Hepatocyte (in vitro differentiated cells): Measurements from ENCODE around the gene ASB11. TPM values are rescaled to one million over a fixed set of nuclear protein-coding genes. Genes with fewer than 3 reads are reported as not detected.

Experiments used
- DNase-seq: peaks from one replicate; pipeline ENCODE4 v3.0.0-alpha.2; 2016; ENCODE audit warnings: low spot score
- H2AFZ ChIP-seq: fragments of 200-600 bp; sonication (generic); 2 replicates; pipeline ENCODE4 v1.6.0; 2016; ENCODE audit warnings: antibody characterized with exemption, mild to moderate bottlenecking
- H3K27ac ChIP-seq: fragments of 200-600 bp; sonication (generic); 2 replicates; pipeline ENCODE4 v1.5.1; 2016; ENCODE audit warnings: mild to moderate bottlenecking
- H3K27me3 ChIP-seq: fragments of 200-600 bp; sonication (generic); 2 replicates; pipeline ENCODE4 v1.6.1; 2016
- H3K36me3 ChIP-seq: fragments of 200-600 bp; sonication (generic); replicated peaks from 2 replicates; pipeline ENCODE4 v1.5.1; 2016; ENCODE audit warnings: low read depth; ENCODE audit not compliant: insufficient read depth
- H3K4me1 ChIP-seq: fragments of 200-600 bp; sonication (generic); 2 replicates; pipeline ENCODE4 v1.5.1; 2016; ENCODE audit warnings: mild to moderate bottlenecking, moderate library complexity; ENCODE audit not compliant: insufficient read depth
- H3K4me2 ChIP-seq: fragments of 200-600 bp; sonication (generic); 2 replicates; pipeline ENCODE4 v1.6.0; 2016
- H3K4me3 ChIP-seq: fragments of 200-600 bp; sonication (generic); 2 replicates; pipeline ENCODE4 v1.5.1; 2016; ENCODE audit warnings: mild to moderate bottlenecking
- H3K79me2 ChIP-seq: fragments of 200-600 bp; sonication (generic); 2 replicates; pipeline ENCODE4 v1.6.0; 2017; ENCODE audit warnings: mild to moderate bottlenecking
- H3K9me2 ChIP-seq: fragments of 200-600 bp; sonication (generic); replicated peaks from 2 replicates; pipeline ENCODE4 v1.6.0; 2017; ENCODE audit warnings: mild to moderate bottlenecking; ENCODE audit not compliant: insufficient read depth
- H3K9me3 ChIP-seq: fragments of 200-600 bp; sonication (generic); 2 replicates; pipeline ENCODE4 v1.5.1; 2016; ENCODE audit warnings: low read depth, mild to moderate bottlenecking
- H4K20me1 ChIP-seq: fragments of 200-600 bp; sonication (generic); 2 replicates; pipeline ENCODE4 v1.6.0; 2016; ENCODE audit warnings: mild to moderate bottlenecking; ENCODE audit not compliant: insufficient read depth, poor library complexity, severe bottlenecking
- EZH2 ChIP-seq: fragments of 200-600 bp; sonication (generic); IDR thresholded peaks from 2 replicates; pipeline ENCODE4 v1.6.1; 2016; ENCODE audit warnings: antibody characterized with exemption, mild to moderate bottlenecking, borderline replicate concordance
- EZH2phosphoT487 ChIP-seq: fragments of 200-600 bp; sonication (generic); IDR thresholded peaks from one replicate; pipeline ENCODE4 v1.6.1; 2018; ENCODE audit warnings: antibody characterized with exemption, mild to moderate bottlenecking, low read depth, moderate library complexity; ENCODE audit not compliant: unreplicated experiment, severe bottlenecking
- WGBS: methylation state at CpG from one replicate; pipeline ENCODE4 v1.1.6; 2016; ENCODE audit warnings: low lambda C conversion rate; ENCODE audit errors: missing lambda C conversion rate; 5-methylcytosine and 5-hydroxymethylcytosine counted together
- polyA plus RNA-seq: library from polyadenylated mRNA; unstranded; fragments of >200 nt; fragmentation: Nextera tagmentation; extraction: Ambion mirVana; gene quantifications from 2 replicates; pipeline ENCODE4 v1.2.1, GENCODE V29; 2016
- total RNA-seq: library from RNA; depleted of rRNA; stranded (reverse); fragments of >200 nt; gene quantifications from 2 replicates; pipeline ENCODE4 v1.2.3, GENCODE V29; 2014
- TF ChIP-seq, protein P1 (sequence below): fragments of 200-600 bp; sonication (generic); IDR thresholded peaks from 2 replicates; pipeline ENCODE4 v1.5.1; 2016; ENCODE audit warnings: antibody characterized with exemption, mild to moderate bottlenecking; ENCODE audit not compliant: poor library complexity

The ASB11 gene
- total and polyA plus RNA-seq, 2 experiments from 2014 or later = 0.20 TPM; not detected in 1

DNA sequence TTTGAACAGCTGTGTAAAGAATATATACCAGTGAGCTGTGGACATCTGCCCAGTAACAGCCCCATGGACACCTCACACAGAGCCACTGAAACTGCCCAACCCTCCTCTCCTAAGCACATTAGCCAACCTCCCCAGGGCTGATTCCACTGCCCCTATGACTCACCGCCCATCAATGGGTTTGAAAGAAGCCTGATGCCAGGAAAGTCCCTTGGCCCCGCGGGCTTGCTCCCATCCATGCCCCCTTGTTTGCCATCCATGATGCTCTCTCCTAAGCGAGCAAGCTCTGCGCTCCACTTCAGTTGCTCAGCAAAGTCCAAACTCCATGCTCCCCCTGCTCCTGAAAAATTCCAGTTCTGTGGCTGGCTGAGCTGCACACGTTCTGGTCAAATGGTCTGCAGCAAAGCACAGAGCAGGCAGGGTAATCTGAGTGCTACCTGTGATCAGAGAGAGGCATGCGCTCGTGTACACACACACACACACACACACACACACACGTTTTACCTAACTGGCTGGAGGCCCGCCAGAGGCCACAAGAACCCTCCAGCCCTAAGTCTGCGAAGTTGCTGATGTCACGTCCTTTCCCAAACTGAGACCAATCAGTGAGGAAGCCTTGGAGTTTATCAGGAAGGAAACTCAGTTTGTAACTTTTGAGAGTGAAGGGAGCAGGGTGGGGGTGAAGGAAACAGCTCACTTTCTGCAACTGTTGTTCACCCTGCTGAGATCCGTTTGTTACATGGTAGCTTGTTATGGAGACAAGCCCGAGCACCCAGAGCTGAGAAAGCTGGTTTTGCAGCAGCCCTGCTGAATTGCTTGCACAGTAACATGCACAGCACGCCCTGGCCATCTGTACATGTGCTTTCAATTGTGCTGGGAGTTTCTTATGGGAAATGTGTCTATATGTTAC lies 45.6 kb downstream of the ASB11 start, which contains the start of gene ASB9:
TSS of gene ASB9 (minus strand) at position 466 of the 904 bp plus-strand sequence. CDS start at position 257, 209 bp downstream.
- Histone ChIP-seq H2AFZ (peak within 1 kb of the TSS; percentile 20), H3K36me3 (no peaks in the 10 kb centered on the region), H4K20me1 (no peaks in the 10 kb centered on the region), H3K9me3 (no peaks in the 10 kb centered on the region), H3K27me3 (no peaks in the 10 kb centered on the region), H3K4me2 (peak within 1 kb of the TSS; percentile 61), H3K4me3 (no peak within 1 kb of the TSS), H3K79me2 (no peaks in the 10 kb centered on the region), H3K27ac (peak within 1 kb of the TSS; percentile 77), H3K4me1 (no peaks in the 10 kb centered on the region), H3K9me2 (no peaks in the 10 kb centered on the region)
- DNase-seq = peak; percentile 74
- TF ChIP-seq, protein P1, sequence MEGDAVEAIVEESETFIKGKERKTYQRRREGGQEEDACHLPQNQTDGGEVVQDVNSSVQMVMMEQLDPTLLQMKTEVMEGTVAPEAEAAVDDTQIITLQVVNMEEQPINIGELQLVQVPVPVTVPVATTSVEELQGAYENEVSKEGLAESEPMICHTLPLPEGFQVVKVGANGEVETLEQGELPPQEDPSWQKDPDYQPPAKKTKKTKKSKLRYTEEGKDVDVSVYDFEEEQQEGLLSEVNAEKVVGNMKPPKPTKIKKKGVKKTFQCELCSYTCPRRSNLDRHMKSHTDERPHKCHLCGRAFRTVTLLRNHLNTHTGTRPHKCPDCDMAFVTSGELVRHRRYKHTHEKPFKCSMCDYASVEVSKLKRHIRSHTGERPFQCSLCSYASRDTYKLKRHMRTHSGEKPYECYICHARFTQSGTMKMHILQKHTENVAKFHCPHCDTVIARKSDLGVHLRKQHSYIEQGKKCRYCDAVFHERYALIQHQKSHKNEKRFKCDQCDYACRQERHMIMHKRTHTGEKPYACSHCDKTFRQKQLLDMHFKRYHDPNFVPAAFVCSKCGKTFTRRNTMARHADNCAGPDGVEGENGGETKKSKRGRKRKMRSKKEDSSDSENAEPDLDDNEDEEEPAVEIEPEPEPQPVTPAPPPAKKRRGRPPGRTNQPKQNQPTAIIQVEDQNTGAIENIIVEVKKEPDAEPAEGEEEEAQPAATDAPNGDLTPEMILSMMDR = no peak
- no peak for TF ChIP-seq EZH2
- TF ChIP-seq EZH2phosphoT487 = no peak
- 50% methylated on average over 15 of the region's 15 CpGs for WGBS

DNA sequence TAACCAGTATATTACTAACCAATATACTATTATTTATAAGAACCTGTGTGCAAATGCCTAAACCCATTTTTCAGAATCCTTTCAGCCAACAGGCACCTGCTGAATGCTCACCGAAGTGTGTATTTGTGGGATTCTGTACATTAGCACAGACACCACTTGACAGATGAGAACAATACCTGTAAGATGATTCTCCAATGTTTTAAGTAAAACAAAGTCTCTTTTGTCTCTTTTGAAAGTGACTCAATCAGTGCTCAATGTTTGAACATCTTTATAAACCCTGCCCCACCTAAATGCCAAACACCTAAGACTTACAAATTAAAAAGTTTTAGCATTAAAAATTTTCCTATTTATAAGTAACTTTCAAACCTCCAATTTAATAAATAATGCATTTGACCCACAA lies 46.3 kb downstream of the ASB11 start:
- H3K36me3 ChIP-seq = no peaks in the 10 kb centered on the region
- H4K20me1 ChIP-seq = no peaks in the 10 kb centered on the region
- H3K9me3 ChIP-seq = no peaks in the 10 kb centered on the region
- H3K27me3 ChIP-seq = no peaks in the 10 kb centered on the region
- H3K4me1 ChIP-seq = no peaks in the 10 kb centered on the region
- no peak overlapping the region for H2AFZ ChIP-seq
- TF ChIP-seq EZH2phosphoT487 = no peak
- TF ChIP-seq EZH2 = no peak
- TF ChIP-seq, protein P1 = no peak
- no peaks in the 10 kb centered on the region for H3K9me2 ChIP-seq
- H3K4me3 ChIP-seq = no peak overlapping the region
- 70% methylated on average over 1 of the region's 1 CpG for WGBS
- DNase-seq = no peak
- H3K27ac ChIP-seq = peak overlapping the region; percentile 77
- H3K79me2 ChIP-seq = no peaks in the 10 kb centered on the region
- H3K4me2 ChIP-seq = peak overlapping the region; percentile 61

DNA sequence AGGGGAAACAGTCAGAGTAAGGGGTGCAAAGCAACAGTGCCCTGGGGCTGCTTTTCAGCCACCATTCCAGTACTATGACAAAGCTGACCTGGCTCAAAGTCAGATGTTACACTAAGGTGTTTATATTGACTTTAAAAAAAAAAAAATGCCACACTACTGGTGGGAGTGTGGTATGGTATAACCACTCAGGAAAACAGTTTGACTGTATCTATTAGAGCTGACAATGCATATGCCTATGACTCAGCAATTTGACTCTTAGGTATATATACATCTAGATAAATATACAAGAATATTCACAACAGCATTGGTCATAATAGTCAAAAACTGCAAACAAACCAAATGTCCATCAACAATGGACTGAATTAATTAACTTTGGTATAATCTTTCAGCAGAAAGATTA lies 60.6 kb downstream of the ASB11 start:
- H2AFZ ChIP-seq = no peak overlapping the region
- no peaks in the 10 kb centered on the region for H4K20me1 ChIP-seq
- H3K4me2 ChIP-seq = no peak overlapping the region
- TF ChIP-seq, protein P1 = no peak
- TF ChIP-seq EZH2 = no peak
- no peak for TF ChIP-seq EZH2phosphoT487
- H3K79me2 ChIP-seq = no peaks in the 10 kb centered on the region
- H3K4me1 ChIP-seq = no peaks in the 10 kb centered on the region
- H3K27me3 ChIP-seq = no peaks in the 10 kb centered on the region
- no peak overlapping the region for H3K27ac ChIP-seq
- no peak overlapping the region for H3K4me3 ChIP-seq
- DNase-seq = no peak
- no peaks in the 10 kb centered on the region for H3K9me3 ChIP-seq
- no peaks in the 10 kb centered on the region for H3K36me3 ChIP-seq
- no peaks in the 10 kb centered on the region for H3K9me2 ChIP-seq
